CMK (cell line): ENCODE results near the gene LPP.

ENCODE experiments used
- DNase-seq: peaks from one replicate; pipeline ENCODE4 v3.0.0-alpha.2; 2010; ENCODE audit warnings: low read depth

LPP gene

DNA sequence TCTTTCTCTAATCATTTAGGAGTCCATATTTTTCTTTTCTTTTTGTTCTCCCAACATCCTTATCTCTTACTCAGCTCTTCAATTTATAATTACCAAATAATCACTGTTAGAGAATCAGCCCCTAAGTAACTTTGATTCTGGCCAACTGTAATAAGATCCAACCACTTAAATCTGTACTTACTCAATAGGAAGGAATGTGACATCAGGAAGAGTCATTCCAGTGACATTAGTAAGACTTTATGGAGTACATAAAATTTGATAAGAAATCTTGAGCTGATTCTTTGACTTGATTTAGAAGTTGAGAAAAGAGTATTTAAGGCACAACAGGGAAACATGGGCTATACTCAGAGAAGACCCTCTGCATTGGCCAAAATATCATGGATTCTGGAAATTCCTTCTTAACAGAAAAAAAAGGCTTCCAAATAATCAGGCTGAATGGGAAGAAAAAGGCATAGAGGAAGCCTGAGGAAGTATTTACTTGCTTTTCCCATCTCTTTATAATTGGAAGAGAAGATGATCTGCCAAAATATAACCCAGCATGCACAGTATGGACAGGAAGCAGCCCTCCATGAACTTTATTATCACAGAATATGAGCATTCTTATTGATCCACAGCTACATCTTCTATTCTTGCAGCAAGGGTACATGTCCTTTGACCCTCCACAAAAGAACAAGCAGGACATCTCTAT, 728.1 kb downstream of the LPP start:
- DNase-seq, result no peak

DNA sequence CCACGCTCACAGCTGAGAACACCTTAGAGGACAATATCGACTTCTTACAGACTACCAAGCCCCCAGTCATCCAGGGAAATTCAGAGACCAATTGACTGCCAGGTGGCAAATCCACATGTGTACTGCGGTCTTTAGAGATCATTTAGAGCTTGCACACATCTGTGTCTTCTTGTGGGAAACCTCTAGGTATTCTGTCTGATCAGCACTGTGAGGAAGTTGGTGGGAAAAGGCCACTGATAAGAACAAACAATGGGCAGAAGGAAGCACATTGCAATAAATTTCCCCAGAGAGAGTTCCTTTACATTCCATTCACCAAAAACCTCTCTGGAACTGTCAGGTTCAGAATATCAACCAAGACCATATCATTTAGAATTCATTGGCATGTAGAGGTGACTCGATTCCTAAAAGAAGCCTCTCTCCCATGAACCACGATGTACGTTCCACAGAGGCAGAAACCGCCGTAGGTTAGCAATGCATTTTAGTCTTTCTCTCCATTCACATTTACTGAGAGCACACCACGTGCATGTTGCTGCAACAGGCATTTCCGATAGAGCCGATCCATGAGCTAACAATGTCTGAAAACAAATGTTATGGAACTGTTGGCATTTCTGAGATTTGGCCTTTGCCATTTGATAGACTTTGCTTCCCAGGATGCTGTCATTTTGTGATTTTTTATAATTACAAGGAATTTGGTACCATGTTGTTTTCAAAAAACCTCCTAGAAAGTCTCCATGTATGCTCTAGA, 730.5 kb downstream of the LPP start:
- no peak for DNase-seq

DNA sequence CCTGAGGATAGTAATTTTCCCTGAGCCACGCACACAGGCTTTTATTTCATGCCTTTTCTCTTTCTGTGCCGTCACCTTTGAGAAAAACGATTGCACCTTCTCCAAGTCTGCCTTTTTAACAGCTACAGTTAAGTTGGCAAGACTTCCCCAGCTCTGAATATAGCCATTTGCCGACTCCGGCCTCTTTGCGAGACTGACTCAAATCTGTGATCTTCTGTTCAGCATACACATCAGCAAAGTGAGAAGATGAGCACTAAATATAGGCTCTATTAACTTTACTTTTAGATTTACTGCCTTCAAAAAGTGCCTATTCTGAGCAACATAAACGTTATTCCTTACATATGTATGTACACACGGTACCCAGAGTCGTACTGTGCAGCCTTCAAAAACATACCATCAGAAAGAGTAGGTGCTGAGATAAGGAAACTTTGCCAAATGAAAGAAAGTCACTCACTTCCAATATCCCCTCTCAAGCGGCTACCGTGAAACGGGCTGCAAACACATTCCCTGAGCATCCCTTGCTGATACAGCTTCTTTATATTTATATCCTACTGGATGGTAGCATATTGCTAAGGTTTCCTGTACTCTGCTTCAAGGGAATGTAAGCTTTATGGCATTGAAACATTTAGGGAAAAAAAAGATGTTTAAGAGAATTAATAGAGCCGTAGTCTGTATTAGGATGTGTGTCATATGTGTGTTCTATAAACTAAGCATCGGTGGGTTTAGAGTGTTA, 734.5 kb downstream of the LPP start:
- no peak for DNase-seq

DNA sequence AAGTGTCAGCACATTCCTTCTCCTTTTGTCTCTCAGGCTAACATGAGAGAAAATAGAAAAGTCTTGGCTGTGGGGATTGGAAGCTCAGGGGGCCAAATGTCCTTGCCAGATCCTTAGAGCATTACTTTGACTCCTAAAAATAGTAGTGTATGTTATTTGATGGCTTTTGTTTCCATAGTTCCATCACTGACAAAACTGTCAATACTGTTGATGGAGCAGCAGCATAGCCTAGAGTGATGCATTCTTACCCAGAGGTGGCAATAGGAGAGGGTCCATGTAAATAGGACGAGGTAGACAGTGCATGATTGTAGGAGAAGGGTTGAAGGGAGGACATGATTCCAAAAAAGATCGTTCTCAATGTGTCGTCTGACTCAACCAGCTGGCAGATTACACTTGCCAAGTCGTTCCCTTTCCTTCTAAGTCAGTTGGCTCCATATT, 735.1 kb downstream of the LPP start:
- no peak for DNase-seq

DNA sequence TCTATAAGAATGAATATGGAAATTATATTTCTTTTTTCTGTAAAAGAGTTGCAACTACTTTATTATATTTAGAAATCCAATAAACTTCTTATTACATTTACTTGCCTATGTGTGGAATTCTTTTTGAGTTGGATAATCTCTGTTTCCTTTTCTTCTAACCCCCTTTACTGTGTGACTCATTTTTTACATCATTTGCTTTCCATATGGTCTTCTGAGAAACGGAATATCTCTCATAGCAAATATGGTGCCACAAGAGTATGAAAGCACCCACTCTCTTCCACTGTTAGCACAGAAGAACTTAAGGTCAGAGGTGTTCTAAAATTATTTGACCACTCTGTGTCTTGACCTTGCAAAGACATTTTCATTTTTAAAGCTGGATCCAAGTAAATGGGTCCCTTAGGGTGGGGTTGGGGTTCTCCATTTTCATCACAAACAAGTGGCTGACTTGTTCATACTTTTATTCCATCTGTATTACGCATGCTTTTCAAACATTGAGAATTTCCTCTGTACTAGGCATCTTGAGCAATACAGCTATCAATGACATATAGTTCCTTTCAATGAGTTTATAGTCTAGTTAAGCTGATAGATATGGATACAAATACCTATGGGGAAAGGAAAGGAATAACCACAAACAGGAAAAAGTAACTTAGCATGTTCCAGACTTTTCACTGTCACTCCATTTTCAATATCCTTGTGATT, 736.8 kb downstream of the LPP start:
- no peak for DNase-seq

DNA sequence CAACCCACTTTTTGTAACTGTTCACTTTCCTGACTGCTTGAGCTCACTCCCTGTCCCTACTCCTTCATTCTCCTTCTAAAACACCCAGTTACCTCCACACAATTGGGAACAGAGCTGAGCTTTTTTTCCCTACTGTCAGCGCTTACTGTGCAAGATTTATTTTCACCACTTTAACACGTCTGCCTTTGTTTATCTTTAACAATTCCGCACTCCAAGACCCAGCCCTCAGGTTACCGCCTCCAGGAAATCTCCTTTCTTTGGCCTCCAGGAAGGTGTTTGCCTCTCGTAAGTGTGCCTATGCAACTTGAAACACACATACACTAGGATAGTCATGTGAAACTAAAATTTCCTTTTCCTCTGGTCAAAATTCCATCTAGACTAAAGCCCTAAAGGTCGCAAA, 745.9 kb downstream of the LPP start:
- DNase-seq, result no peak

DNA sequence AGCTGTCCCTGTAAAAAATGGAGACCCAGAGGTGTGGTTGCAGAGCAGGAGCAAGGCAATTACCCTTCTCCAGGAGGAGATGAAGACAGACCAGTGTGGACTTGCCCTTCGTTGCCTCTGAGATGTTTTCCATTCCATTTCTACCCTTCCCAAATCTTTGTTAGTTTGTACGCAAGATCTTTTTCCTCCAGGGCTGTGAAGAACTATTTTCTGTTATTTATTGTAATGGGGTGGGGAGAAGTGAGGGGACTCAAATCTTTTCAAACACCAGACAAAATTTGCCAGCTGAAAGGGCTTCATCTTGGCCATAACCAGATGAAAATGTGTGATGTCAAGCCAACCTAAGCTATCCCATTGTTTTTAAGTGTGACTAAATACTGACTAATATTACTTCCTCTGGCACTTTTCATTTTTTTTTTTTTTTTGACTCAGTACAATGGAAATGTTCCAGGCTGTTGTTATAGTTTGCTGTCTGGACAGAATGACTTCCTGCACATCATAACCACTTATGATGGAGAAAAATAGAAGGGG, 746.5 kb downstream of the LPP start:
- no peak for DNase-seq

DNA sequence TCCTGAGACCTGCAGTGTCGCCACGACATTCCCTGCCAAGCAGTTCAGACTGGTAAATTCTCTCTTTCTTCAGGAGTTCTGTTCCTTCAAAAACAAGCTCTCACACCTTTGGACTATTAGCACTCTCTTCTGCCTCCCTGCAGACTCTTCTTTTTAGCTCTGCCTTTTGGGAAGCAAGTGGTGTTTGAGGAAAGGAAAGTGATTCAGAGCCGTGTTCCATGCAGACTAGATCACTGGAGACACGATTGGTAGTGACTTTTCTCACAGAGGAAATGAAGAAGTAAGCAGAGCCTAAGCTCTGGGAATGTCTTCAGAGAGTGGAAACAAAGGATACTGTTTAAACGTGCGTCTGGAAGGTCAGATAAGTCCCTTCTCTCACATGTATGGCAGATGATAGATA, 747.2 kb downstream of the LPP start:
- no peak for DNase-seq

DNA sequence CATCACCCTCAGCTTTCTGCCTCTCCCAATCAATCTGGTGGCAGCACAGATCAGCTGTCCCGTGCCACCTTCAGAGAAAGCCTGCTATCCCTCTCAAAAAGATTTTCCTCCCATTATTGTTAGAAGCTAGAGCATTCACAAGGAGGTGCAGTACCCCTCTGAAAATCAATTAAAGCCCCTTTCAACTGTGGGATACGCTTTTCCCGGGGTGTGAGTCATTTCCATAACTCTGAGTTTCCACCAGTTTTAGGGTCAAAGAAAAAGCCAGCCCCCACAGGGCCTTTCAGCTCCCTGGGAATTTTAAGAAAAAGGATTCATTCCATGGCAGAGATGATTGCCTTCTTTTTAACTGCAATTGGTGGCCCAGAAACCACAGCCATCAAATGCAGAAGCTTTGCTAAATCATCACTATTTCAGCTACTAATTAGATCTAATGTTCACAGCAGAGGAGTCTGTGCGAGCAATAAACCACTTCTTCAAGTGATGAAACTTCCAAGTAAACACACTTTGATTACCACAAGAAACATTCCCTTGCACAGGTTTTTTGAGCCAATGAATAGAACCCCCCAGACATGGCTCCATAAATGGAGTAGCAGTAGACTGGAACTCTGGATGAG, 747.8 kb downstream of the LPP start:
- DNase-seq, result no peak

DNA sequence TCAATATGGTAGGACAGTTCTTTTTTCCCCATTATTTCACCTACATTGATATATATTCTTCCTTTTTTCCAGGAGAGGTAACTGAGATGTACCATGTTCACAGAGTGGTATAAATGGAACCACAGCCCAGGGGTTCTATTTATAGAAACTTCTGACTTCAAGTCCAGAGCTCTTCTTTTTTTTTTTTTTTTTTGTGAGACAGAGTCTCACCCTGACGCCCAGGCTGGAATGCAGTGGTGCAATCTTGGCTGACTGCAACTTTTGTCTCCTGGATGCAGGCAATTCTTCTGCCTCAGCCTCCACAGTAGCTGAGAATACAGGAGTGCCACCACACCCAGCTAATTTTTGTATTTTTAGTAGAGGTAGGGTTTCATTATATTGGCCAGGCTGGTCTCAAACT, 750.7 kb downstream of the LPP start:
- DNase-seq, result no peak

DNA sequence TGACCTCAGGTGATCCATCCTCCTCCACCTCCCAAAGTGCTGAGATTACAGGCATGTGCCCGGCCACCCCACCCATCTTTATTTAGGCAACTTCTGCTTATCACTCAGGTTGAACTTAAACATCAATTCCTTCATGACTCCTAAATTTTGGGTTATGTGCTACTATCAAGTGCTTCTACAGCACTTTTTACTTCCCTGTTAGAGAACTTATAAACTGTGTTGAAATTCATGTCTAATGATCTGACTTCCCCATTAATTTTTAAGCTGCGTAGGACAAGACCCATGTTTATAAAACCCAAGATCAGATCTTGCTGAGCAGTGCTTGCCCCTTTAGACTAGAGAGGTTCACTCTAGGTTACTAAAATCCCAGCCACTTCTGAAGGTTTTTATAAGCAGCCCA, 751.6 kb downstream of the LPP start:
- no peak for DNase-seq

DNA sequence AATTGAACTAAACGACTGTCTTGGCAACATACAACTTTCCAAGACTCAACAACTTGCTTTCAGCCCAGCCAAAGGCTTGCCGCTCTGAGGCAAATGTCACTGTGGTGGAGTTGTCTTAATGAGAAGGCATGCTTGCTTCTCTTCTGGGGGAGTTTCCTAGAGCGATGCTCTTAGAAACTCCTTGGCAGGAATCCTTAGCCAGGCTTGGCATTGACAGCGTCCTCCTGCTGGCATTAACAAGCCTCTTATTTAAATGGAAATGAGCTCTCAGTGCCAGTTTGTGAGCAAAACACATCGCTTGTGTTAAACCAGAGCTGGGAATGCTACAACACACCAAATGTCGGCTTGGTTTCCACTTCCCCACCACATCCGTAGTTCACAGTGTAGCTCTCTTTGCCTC, 752.3 kb downstream of the LPP start:
- DNase-seq, result no peak

DNA sequence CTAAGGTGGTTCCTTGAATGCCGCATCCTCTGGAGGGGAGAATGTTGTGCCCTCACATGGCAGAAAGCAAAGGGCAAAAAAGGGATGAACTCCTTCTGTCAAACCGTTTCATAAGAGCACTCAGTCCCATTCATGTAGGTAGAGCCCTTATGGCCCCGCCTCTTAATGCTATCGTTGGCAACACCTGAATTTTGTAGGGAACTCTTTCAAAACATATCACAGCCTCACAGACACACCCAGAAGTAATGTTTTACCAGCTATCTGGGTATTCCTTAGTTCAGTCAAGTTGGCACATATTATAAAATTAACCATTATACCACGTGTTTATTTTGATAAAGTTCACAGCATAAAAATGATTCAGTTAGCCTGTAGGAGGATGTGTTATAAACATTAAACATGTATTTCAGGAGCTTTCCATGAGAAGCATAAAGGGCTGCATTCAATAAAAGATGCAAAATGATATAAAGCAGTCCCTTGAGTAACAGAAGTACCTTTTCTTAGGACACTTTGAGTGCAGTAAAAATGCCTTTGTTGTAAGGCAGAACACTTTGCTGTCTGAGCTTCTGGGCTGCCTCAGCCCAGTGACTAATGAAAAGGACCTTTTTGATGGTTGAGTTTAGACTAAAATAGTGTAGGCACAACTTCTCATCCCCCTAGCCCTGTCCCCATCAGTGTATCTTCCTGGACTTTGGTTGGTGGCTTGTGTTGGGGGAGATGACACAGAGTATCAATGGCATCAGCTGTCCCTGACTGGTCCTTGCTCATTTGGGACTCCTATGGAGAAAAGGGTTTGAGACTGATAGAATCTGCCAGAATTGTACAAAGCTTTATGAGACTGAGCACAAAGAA, 754.3 kb downstream of the LPP start:
- DNase-seq, result no peak

DNA sequence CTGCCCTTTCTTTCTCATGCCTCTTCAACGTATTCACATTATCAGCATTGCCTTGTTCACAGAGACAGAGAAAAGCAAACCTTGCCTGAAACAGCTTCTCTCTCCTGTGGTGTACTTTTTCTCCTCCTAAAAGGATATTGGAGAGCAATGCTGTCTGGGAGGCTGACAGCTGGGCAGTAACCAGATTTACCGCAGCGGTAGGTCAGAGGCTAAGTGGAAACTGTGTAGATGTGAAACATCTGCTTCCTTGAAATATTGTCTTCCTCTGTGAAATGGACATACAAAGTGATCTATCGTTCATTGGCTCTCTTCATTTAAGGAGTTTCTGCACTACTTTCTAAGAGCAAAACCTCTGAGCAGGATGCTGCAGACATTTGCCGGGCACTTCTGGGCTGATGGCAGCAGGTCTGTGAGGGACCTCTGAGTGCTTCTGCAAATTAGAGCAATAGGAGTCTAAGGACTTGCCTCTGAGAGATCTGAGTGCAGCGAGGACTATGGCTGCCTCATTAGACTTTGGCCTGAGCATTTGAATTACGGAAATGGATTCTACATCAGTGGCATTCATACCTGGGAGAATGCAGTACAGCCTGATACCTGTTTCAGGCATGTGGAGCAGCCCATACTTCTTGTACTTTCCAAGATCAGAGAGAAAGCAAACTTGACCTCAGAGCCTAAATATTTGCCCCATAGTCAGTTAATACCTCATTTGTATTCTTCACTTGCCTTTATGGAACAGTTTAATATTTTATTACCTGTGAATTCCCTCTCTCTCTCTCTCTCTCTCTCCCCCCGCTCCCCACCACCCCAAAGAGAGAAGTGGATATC, 757.3 kb downstream of the LPP start:
- DNase-seq, result no peak

DNA sequence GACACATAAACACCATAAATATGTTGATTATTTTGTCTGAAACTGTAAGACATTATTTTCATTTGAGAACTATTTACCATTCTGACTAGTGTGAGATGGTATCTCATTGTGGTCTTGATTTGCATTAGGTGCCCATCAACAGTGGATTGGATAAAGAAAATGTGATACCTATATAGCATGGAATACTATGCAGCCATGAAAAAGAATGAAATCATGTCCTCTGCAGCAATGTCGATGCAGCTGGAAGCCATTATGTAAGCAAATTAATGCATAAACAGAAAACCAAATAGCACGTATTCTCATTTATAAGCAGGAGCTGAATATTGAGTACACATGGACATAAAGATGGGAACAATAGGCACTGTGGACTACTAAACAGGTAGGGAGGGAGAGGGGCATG, 759.1 kb downstream of the LPP start:
- no peak for DNase-seq

DNA sequence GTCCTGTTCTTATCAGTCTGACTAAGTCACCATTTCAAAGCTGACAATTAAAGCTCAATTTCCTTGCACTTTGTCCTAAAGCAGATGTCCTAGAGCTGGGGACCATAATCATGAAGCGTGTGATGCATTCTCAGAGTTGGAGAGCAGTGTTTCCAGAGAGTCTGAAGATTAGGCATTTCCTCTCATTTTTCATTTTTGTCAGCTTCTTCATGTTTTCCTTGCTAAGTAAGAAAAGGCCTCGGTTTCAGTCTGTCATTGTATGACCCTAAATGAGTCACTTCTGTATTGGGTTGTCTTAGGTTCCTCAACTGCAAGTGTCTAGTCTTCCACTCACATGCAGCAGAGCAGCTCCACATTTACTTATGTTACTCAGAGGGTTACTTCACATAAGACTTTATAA, 760.6 kb downstream of the LPP start:
- DNase-seq, result no peak

DNA sequence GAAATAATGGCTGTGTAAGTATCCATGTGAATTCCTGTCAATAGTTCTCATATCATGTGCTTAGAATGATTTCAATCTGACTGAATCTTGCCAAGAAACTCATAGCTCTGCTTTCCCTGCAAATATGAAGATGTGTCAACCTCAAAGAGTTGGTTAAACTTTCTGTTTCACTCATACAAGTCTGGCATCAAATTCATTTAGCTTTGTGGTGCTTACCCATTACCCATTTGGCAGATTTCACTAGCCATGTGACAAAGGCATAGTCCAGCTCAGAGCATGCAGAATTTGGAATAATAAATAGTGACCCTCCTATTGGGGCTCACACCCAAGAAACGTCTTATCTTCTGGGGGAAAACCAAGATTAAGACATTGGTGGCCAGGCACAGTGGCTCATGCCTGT, 761.2 kb downstream of the LPP start:
- DNase-seq, result no peak

DNA sequence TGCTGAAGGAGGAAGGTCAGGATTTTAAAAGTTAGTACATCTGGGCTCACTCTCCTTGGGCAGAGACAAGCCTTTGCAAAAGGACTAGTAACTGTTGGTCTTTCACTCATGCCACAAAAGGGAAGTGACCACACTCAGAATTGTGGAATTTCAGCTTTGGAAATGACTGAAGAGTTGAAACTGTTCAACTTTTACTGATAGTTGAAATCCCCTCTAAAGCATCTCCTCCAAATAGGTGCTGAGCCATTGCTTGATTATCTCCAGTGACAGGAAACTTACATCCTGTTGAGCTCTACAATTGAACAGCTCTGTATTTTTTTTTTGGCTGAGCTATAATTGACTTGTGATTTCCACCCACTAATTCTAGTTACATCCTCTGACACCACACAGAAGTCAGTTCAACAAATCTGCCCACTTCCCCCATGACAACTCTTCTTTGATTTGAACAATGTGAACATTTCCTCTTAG, 763.0 kb downstream of the LPP start:
- no peak for DNase-seq

DNA sequence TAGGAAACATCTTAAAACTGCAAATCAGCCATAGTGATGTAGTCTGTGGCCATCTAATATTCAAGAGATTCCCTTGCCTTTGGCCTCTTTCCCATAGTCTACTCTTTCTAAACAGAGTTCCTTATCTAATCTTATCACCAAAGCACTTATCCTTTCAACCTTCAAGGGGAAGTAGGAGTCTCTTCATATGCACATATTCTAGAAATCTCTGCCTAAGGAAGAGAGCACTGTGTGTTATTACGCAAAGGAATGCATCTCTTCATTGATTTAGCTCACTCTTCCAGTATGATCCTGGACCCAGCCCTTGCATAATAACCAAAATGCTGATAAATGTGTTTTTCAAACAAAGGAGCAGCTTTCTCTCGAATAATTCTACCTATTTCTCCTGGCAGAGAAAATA, 764.1 kb downstream of the LPP start:
- no peak for DNase-seq

DNA sequence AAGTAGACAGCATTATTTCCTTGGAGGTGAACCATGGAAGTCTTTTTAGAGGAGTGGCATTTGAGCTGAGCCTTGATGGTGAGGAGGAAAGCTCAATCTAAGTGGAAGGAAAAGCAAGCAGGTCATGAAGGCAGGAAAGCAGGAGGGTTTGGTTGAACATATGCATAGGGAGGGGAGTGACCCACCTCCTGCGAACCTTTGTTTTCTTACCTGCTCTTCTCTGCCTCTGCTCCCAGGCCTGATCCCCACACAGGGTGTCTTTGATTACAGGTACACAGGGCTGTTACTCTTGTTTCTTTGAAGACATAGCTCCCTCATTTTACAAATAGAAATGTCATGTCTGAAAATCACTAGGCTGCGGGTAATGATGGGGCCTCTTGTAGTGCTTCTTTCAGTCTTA, 769.7 kb downstream of the LPP start:
- DNase-seq, result no peak
